Lower leg skin (tissue), 4 donors: ENCODE measurements around the gene TTC9C. TPM values are rescaled to one million over a fixed set of nuclear protein-coding genes. Genes with fewer than 3 reads are reported as not detected.
A peak's percentile ranks its signal among the peaks of the same experiment; 100 is the strongest.

Source experiments
- DNase-seq, 2 donors: peaks; one replicate each; pipeline ENCODE4 v3.0.0-alpha.2; 2019; ENCODE audit warnings: low spot score in 2 of 2
- H3K4me3 ChIP-seq: fragments of 200-600 bp; sonication (generic); 2 replicates; pipeline ENCODE4 v1.5.1; 2017; ENCODE audit warnings: mild to moderate bottlenecking, low read depth; ENCODE audit not compliant: poor library complexity, severe bottlenecking
- POLR2A ChIP-seq, 2 donors: fragments of 450-650 bp; IDR thresholded peaks; one replicate each; pipeline ENCODE4 v1.6.1; 2016 to 2017; ENCODE audit warnings: antibody characterized with exemption in 2 of 2, mild to moderate bottlenecking in 1 of 2, moderate library complexity in 1 of 2
- WGBS, 2 donors: methylation state at CpG; one replicate each; pipeline ENCODE4 v1.1.5; 2018; 5-methylcytosine and 5-hydroxymethylcytosine counted together
- intact Hi-C: fragments of 100-400 bp; cut with DNase I; formaldehyde crosslinking; loops from one replicate; pipeline ENCODE4 v1.15.0; 2023; ENCODE audit warnings: low total_unique reads
- total RNA-seq, 4 donors: library from RNA; depleted of rRNA; stranded (reverse); fragments of >200 nt; gene quantifications; one replicate each; pipeline ENCODE4 v1.1.0, GENCODE V29; 2016
- TF ChIP-seq, protein P1 (sequence below), 3 donors: fragments of 450-650 bp; IDR thresholded peaks; one replicate each; pipeline ENCODE4 v1.5.1; 2016; ENCODE audit warnings: antibody characterized with exemption in 3 of 3, mild to moderate bottlenecking in 3 of 3, moderate library complexity in 2 of 3

TTC9C gene
- total RNA-seq, 4 donors from 2014 or later, result 23.7 to 44.7 (median 33.9) TPM

DNA sequence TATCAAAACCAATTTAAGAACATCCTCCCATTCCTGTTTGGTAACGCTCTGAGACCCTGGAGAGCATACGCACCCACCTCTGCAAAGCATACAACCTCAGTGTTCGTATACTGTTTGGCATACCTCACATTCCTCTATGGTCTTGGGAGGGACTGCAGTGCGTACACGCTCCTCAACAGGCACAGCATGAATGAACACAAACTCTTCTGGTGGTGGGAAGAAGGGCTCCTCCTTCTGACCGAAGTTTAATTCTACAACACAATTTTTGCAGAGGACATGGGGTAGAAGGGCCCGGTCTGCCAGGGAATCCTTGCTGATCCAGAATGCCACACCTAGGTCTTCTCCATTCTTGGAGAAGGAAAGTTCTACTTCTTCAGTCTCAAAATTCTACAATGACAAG is 6.3 kb upstream of the TTC9C start:
- DNase-seq, result no peak
- no peak overlapping the region for H3K4me3 ChIP-seq
- WGBS, 2 donors, result 66 to 67% methylated on average over 7 of the region's 7 CpGs
- intact Hi-C loops, result no loop called here
- no peak for TF ChIP-seq POLR2A (IDR thresholded peaks at IDR 0.05)
- TF ChIP-seq, protein P1, sequence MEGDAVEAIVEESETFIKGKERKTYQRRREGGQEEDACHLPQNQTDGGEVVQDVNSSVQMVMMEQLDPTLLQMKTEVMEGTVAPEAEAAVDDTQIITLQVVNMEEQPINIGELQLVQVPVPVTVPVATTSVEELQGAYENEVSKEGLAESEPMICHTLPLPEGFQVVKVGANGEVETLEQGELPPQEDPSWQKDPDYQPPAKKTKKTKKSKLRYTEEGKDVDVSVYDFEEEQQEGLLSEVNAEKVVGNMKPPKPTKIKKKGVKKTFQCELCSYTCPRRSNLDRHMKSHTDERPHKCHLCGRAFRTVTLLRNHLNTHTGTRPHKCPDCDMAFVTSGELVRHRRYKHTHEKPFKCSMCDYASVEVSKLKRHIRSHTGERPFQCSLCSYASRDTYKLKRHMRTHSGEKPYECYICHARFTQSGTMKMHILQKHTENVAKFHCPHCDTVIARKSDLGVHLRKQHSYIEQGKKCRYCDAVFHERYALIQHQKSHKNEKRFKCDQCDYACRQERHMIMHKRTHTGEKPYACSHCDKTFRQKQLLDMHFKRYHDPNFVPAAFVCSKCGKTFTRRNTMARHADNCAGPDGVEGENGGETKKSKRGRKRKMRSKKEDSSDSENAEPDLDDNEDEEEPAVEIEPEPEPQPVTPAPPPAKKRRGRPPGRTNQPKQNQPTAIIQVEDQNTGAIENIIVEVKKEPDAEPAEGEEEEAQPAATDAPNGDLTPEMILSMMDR (IDR thresholded peaks at IDR 0.05), result no peak

DNA sequence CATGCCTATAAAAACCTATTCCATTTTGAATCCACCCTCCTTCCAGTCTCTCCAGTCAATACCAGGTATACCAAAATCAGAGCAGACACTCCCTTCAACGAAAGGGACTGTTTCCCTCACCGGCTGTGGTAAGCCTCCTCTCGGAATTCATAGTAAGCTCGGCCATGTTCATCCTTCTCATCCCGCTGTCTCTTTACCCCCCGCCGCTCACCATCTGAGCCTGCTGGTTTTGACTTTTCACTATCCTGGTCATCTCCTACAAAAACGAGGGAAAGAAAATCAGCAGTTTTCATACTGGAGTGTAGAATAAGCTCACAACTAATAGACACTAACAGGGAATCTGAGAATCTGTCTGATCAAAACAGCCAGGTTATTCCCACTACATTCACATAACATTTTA is 4.1 kb upstream of the TTC9C start:
- 21 to 36% methylated on average over 8 of the region's 8 CpGs for WGBS, 2 donors

DNA sequence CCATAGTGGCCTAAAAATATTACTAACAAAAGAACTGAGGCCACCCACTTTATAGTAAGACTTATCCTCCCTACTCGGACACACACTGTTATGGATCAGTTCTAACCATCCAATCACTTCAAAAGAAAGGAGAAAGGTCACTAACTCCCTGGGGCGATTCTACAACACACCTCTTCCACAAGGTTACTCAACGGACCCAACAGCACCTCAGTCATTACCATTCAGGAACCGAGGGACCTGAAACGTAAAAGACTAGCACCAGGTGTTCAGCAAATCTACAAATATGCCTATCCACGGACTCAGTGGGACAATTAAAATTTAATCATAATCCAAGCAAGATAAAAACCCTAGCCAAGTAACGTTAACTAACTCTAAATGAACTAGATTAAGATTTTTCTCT is 2.6 kb upstream of the TTC9C start:
- no peak for TF ChIP-seq POLR2A (IDR thresholded peaks at IDR 0.05)
- TF ChIP-seq, protein P1 (IDR thresholded peaks at IDR 0.05), result no peak
- intact Hi-C loops, result no loop called here
- H3K4me3 ChIP-seq, result peak overlapping the region; percentile 88
- 0 to 3% methylated on average over 7 of the region's 7 CpGs for WGBS, 2 donors
- DNase-seq, result no peak

More for the DNA sequence above, 4.1 kb upstream of the TTC9C start:
- intact Hi-C loops, result no loop called here
- TF ChIP-seq, protein P1 (IDR thresholded peaks at IDR 0.05), result no peak
- no peak for TF ChIP-seq POLR2A (IDR thresholded peaks at IDR 0.05)
- no peak overlapping the region for H3K4me3 ChIP-seq
- DNase-seq, result peak in 1 of 2 donors; percentile 28

DNA sequence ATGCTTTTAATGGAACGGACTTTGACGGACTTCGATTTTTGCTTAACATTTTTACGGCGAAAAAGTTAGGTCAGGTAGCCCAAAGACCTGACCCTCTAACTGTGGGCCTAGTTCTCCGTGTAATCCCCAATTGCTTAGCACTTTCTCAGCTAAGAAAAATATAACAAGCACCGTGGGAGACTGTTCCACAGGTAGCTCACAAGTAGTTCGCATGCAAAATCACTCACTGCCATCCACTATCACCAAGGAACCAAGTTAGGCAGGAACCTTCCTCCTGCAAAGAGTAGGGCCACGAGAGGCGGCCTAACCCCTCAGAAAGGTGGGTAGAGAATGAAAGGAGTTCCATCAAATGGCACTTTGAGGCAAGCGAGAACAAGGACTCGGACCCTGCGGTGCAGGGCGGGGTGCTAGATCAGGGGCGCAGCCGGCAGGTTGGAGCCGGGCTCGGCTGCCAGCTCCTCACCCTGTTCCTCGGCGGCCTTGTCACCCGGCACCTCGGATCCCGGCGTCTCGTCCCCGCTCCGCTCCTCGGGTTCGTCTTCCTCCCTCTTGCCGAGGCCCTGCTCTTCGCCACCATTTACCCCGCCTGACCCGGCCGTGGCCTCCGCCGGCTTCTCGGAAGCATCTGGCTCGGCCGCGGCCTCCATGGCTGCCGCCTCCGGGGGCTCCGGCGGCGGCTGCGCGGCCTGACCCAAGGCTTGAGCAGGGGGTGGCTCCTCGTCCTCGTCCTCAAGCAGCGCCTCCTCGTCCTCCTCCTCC is 2.0 kb upstream of the TTC9C start:
- 0 to 1% methylated on average over 44 to 51 of the region's 51 CpGs for WGBS, 2 donors
- intact Hi-C loops, result no loop called here

DNA sequence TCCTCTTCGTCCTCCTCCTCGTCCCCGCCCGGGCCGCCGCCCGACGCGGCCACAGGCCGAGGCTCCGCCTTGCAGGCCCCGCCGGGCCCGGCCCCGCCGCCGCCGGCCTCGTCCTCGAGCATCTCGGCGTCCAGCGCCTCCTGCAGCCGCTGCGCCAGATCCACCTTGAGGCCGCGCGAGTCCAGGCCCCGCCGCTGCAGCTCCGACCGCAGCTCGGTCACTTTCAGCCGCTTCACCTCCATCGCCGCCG is 1.4 kb upstream of the TTC9C start:
- intact Hi-C loops, result no loop called here
- H3K4me3 ChIP-seq, result peak overlapping the region; percentile 88
- no peak for DNase-seq
- TF ChIP-seq POLR2A (IDR thresholded peaks at IDR 0.05), result no peak
- TF ChIP-seq, protein P1 (IDR thresholded peaks at IDR 0.05), result no peak
- WGBS, 2 donors, result 0 to 2% methylated on average over 32 to 37 of the region's 37 CpGs

More for the DNA sequence above, 2.0 kb upstream of the TTC9C start:
- peak overlapping the region; percentile 88 for H3K4me3 ChIP-seq
- peak; percentile 34 to 89 for DNase-seq
- TF ChIP-seq, protein P1 (IDR thresholded peaks at IDR 0.05), result no peak
- TF ChIP-seq POLR2A (IDR thresholded peaks at IDR 0.05), result no peak
